Testis (tissue), 3 donors: Measurements from ENCODE around the gene HOXC11. TPM values are rescaled to one million over a fixed set of nuclear protein-coding genes. Genes with fewer than 3 reads are reported as not detected.
A peak's percentile ranks its signal among the peaks of the same experiment; 100 is the strongest.

ENCODE experiments used
- DNase-seq: peaks from one replicate; pipeline ENCODE4 v3.0.0-alpha.2; 2019
- H3K27ac ChIP-seq, 2 donors: fragments of 200-600 bp; sonication (generic); one replicate each; pipeline ENCODE4 v1.5.1; 2019
- H3K27me3 ChIP-seq: fragments of 200-600 bp; sonication (generic); one replicate; pipeline ENCODE4 v1.5.1; 2019
- H3K36me3 ChIP-seq: fragments of 200-600 bp; sonication (generic); one replicate; pipeline ENCODE4 v1.5.1; 2017; ENCODE audit warnings: low read depth; ENCODE audit errors: missing control alignments
- H3K4me1 ChIP-seq: fragments of 200-600 bp; sonication (generic); one replicate; pipeline ENCODE4 v1.5.1; 2019
- H3K4me3 ChIP-seq, 2 donors: fragments of 200-600 bp; sonication (generic); one replicate each; pipeline ENCODE4 v1.5.1; 2017 to 2019
- H3K9me3 ChIP-seq: fragments of 200-600 bp; sonication (generic); one replicate; pipeline ENCODE4 v1.5.1; 2017
- POLR2A ChIP-seq: fragments of 450-650 bp; IDR thresholded peaks from one replicate; pipeline ENCODE4 v1.6.1; 2017; ENCODE audit warnings: antibody characterized with exemption, mild to moderate bottlenecking, moderate library complexity
- WGBS, 2 donors: methylation state at CpG; one replicate each; pipeline ENCODE4 v1.1.5; 2018; 5-methylcytosine and 5-hydroxymethylcytosine counted together
- intact Hi-C: fragments of 100-400 bp; cut with DNase I; formaldehyde crosslinking; loops from one replicate; pipeline ENCODE4 v1.15.1; 2023; ENCODE audit warnings: low total_unique reads
- polyA plus RNA-seq: library from polyadenylated mRNA; stranded (reverse); fragments of 350-450 nt; fragmentation: Illumina TruSeq; extraction: RNeasy Lipid Tissue Mini Kit (QIAGEN cat#74804); gene quantifications from one replicate; pipeline ENCODE4 v1.2.3, GENCODE V29; 2014; ENCODE audit warnings: low read depth, low replicate concordance; ENCODE audit not compliant: insufficient read depth
- total RNA-seq, 2 donors: library from RNA; depleted of rRNA; stranded (reverse); fragments of >200 nt; gene quantifications; one replicate each; pipeline ENCODE4 v1.2.3, GENCODE V29; 2016
- TF ChIP-seq, protein P1 (sequence below), 3 experiments: fragments of 450-650 bp in 2 of 3; fragments of 200-600 bp in 1 of 3; sonication (generic) in 1 of 3; IDR thresholded peaks; one replicate each; pipeline ENCODE4 v1.5.1; 2016 to 2019; ENCODE audit warnings: antibody characterized with exemption in 3 of 3, mild to moderate bottlenecking in 2 of 3, moderate library complexity in 1 of 3

Gene HOXC11
- total and polyA plus RNA-seq, 3 donors from 2014 or later: 0.18 to 1.1 (median 0.25) TPM

DNA sequence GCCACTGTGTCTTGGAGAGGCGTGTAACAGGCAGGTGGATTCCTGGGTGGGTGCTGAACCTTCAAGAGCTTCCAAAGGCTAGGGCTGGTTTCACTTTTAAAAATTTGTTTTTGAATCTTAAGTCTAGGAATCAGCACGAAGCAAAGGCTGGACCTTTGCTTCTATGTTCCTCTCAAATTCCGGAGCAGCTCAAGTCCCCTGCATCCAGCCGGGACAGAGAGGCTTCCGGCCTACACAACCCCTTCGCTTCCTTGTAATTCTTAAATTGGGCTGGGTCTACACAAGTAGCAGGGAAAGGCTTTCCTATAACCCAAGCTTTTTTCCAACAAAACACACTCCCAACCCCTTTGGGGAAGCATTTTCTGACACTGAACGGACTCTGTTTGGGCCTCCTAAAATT, 9.9 kb upstream of the HOXC11 start:
- WGBS, 2 donors: 30 to 32% methylated on average over 7 of the region's 7 CpGs
- DNase-seq: no peak
- Histone ChIP-seq H3K9me3 (no peaks in the 10 kb centered on the region), H3K36me3 (no peaks in the 10 kb centered on the region), H3K4me1 (peaks cover 2% of the 10 kb centered on the region), H3K27me3 (peaks cover 3% of the 10 kb centered on the region), H3K27ac (no peak overlapping the region), H3K4me3 (no peak overlapping the region)
- TF ChIP-seq, protein P1, sequence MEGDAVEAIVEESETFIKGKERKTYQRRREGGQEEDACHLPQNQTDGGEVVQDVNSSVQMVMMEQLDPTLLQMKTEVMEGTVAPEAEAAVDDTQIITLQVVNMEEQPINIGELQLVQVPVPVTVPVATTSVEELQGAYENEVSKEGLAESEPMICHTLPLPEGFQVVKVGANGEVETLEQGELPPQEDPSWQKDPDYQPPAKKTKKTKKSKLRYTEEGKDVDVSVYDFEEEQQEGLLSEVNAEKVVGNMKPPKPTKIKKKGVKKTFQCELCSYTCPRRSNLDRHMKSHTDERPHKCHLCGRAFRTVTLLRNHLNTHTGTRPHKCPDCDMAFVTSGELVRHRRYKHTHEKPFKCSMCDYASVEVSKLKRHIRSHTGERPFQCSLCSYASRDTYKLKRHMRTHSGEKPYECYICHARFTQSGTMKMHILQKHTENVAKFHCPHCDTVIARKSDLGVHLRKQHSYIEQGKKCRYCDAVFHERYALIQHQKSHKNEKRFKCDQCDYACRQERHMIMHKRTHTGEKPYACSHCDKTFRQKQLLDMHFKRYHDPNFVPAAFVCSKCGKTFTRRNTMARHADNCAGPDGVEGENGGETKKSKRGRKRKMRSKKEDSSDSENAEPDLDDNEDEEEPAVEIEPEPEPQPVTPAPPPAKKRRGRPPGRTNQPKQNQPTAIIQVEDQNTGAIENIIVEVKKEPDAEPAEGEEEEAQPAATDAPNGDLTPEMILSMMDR (IDR thresholded peaks at IDR 0.05): no peak
- no peak for TF ChIP-seq POLR2A
- intact Hi-C loops: no loop called here

DNA sequence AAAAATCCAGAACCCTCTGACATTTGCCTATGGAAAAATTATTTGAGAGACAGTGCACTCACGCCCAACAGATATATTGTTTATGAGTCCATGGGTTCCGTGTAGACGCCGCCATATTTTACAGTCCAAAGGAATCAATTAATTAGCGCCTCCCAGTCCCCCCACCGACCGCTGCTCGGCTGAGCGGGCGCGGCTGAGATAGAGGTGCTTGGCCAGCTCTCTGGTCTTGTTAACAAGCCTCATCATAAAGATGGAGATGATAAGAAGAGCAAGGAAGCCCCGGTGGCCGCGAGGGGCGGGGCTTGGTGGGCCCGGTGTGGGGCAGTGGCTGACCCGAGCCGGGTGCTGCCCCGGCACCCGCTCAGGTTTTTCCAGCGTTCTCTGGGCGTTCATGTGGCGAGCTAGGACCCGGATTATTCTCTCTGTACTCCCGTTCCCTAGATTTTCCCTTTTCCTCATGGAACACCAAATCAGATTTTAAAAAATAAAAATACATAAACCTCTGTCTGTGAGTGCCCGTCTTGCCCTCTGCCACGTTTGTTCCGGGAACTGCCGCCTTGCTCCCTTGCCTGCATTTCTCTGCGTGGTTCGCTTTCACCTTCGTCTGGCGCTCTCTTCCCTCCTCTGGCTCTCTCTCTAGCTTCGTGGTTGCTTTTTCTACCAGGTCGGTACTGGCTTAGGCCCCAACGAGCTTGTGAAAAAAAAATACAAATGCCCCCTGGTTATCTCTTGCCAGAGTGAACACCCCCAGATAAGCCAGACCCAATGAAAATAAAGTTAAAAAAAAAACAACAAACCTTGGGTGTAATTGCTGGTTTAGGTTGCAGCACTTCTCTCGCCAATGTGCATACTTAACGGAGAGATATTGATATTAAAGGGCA, 9.3 kb upstream of the HOXC11 start:
- no peak for TF ChIP-seq POLR2A
- TF ChIP-seq, protein P1 (IDR thresholded peaks at IDR 0.05): no peak
- WGBS, 2 donors: 14 to 15% methylated on average over 37 to 38 of the region's 38 CpGs
- Histone ChIP-seq H3K4me1 (peaks cover 2% of the 10 kb centered on the region), H3K9me3 (no peaks in the 10 kb centered on the region), H3K27ac (no peak overlapping the region), H3K27me3 (peaks cover 3% of the 10 kb centered on the region), H3K36me3 (no peaks in the 10 kb centered on the region), H3K4me3 (no peak overlapping the region)
- DNase-seq: no peak
- intact Hi-C loops: no loop called here

DNA sequence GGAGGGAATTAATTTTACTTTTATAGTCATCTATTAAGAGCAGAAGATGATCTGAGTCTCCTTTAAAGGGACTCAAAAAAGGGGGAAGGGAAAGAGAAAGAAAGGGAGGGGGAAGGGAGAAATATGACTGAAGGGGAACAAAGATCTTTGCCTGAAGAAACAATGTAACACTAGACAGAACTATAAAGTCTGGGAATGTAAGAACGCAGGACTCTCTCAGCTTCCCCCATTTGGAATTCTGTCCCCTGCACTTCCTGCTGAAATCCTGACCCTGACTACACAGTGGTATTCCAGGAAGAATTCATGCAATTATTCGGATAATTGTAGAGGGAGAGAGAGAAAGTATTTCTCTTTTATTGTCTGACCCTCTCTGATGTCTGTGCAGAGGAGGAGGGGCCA, 8.6 kb upstream of the HOXC11 start:
- intact Hi-C loops: no loop called here
- 16 to 20% methylated on average over 2 of the region's 2 CpGs for WGBS, 2 donors
- no peak for TF ChIP-seq POLR2A
- TF ChIP-seq, protein P1 (IDR thresholded peaks at IDR 0.05): no peak
- H3K9me3 ChIP-seq: no peaks in the 10 kb centered on the region
- H3K4me3 ChIP-seq: no peak overlapping the region
- no peaks in the 10 kb centered on the region for H3K36me3 ChIP-seq
- peaks cover 2% of the 10 kb centered on the region for H3K4me1 ChIP-seq
- peaks cover 3% of the 10 kb centered on the region for H3K27me3 ChIP-seq
- no peak for DNase-seq
- no peak overlapping the region for H3K27ac ChIP-seq

DNA sequence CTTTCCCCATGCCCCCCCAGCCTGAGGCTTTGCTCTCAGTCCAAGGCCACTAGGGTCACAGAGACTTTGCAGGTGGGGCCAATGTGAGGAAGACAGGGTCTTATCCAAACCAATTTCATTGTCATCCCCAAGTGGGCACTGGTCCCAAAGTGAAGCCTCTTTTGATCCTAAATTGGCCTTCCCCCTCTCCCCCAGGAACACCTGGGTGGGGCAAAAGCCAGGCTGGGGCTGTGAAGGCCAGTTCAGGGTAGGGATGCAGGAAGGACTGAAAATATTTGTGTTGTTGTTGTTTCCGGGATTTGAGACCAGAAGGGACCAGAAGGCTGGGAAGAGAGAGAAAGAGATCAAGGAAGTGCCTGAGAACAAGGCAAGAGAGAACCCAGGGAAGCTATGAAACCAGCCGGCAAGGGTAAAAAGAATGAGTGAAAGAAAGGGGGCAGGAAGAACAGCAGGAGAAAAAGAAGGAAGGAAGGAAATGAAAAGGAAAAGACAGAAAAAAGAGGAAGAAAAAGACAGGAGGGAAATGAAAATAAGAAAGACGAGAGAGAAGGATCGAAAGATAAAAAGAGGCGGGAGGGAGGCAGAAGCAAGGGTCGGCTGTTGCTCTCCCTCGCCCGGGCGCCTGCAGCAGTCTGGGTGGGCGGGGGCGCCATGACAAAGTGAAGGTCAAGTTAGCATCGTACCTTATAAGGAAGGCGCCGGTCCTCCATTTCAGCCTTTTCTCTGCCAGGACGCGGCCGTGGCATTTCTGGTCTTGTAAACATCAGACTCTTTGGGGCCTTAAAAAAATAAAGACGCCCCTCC, 7.4 kb upstream of the HOXC11 start:
- Histone ChIP-seq H3K36me3 (no peaks in the 10 kb centered on the region), H3K4me3 (peak overlapping the region in 1 of 2 donors; percentile 27), H3K27me3 (peaks cover 3% of the 10 kb centered on the region), H3K4me1 (peaks cover 2% of the 10 kb centered on the region), H3K27ac (no peak overlapping the region), H3K9me3 (no peaks in the 10 kb centered on the region)
- no peak for DNase-seq
- TF ChIP-seq, protein P1 (IDR thresholded peaks at IDR 0.05): no peak
- no peak for TF ChIP-seq POLR2A
- intact Hi-C loops: no loop called here
- 4% methylated on average over 18 of the region's 18 CpGs for WGBS, 2 donors
